Stimulated activated CD8-positive, alpha-beta memory T cell treated with anti-CD3 and anti-CD28 coated beads, Interleukin-4, amount 100 ng/mL, for 1 hour (primary cell): ENCODE results near the gene TVP23A.
A peak's percentile ranks its signal among the peaks of the same experiment; 100 is the strongest.
"Not testable (repeated sequence)": the region's sequence is repeated elsewhere in the genome, so short reads cannot be mapped to it uniquely, and the experiment has no call there.

ENCODE experiments used
- DNase-seq, 2 donors: peaks; one replicate each; pipeline ENCODE4 v3.0.0-alpha.2; 2020; ENCODE audit warnings: low read depth in 2 of 2, low spot score in 1 of 2

TVP23A gene

DNA sequence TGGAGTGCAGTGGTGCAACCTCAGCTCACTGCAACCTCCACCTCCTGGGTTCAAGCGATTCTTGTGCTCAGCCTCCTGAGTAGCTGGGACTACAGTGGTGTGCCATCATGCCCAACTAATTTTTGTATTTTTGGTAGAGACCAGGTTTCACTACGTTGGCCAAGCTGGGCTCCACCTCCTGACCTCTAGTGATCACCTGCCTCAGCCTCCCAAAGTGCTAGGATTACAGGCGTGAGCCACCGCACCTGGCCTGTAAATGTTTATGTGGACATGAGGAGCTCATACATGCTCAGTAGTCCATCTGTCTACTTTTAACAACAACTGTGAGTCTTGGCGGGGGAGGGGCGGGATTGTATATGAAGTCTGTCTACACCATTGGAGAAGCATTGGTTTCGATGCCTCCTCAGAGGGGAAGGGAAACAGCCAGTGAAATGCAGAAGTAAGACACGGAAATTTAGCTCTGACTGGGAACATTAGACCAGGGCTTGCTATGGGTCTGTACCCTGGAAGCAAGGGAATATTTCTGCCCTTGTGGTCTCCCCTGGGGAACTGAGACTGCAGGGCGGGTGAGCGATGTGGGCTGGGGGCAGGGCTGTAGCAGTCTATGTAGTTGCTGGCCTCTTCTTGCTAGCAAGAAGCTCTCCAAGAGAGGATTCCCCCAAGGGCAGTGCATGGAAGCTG, 65.6 kb downstream of the TVP23A start:
- no peak for DNase-seq

DNA sequence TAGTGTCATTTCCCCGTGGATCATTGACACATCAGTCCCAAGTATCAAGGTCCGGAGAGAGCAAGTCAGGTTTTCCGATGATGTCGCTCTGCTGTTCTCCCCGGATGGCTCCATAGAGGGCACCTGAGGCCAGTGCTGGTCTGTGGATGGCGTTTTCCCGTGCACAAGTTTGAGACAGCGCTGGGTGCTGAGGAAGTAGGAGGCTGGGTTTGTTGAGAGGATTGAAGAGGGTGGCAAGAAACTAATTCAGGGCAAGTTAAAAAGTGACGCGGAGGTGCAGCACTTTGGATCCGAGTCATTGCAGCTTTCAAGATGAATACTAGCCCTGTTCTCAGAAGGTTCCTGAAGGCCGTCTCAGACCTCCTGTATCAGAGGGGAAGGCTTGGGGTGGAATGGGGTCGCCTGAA, 67.3 kb downstream of the TVP23A start:
- DNase-seq, result no peak

DNA sequence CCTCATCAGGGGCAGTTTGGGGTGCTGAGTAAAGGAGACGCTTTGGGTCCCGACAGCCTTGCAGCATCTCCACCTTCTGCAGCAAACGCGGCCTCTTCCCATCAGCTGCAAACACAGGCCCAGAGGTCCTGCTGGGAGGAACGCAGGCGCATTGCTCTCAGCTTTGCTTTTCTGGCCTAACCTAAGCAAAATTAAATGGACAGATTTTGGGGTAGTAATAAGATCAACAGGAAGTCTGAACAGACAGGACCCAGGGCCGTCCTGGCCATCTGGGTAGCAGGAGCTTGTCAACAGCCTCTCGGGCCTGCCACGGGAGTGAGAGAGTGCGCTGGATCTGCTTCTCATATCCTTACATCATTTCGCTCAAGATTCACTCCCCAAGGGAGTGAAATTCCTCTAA, 67.8 kb downstream of the TVP23A start:
- DNase-seq, result no peak

DNA sequence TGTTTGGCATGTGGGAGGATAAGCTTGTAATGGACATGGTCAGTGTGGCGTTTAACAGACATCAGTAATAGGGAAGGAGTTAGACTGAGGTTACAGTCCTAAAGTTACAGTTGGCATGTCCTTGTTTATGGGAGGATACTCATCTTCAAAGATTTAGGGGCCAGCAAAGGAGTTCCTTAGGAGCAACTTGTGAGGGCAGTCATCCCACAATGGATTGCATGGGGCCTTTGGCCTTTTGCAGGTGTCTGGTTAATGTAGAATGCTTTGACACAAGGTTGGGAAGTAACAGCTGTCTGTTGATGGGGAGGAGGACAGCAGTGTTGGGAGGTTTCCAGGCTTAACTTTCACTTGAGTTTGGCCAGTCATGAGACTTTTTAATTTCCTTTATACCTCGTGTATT, 72.8 kb downstream of the TVP23A start:
- DNase-seq, result no peak

GRCh38 chr16:10744370-10745030, 74.1 kb downstream of the TVP23A start:
- DNase-seq, result no peak

DNA sequence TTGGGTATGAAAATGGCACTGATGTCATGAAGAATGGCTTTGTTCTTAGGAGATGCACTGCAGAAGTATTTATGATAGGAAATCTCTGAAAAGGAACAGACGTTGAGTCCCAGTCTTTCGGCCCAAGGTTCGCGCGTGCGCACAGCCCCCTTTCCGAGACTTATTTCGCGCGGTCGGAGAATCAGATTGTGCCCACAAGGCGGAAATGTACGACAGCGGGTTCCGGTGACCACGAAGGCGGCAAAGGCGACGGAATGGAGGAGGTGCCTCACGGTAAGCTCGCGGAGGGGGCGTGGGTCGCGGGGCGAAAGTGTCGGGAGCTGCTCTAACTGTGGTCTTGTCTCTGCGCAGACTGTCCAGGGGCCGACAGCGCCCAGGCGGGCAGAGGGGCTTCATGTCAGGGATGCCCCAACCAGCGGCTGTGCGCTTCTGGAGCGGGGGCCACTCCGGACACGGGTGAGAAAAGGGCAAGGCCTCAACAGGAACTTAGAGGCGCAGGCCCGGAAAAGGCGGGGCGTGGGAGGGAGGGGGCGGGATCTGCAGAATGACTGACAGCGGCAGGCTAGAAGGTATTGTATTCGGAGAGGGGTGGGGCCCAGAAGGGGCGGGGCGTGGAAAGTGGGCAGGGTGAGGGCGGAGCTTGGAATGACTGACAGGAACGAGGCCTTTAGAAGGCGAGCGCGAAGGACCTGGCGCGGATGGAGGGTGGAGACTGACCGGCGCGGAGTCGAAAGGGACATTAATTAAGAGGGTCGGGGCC, 74.8 kb downstream of the TVP23A start, which contains the start of gene NUBP1:
NUBP1 (plus strand) TSS at position 233 of the 760 bp plus-strand sequence; CDS start at position 255, 22 bp downstream.
- peak; percentile 98 to 100 for DNase-seq

- no peak for DNase-seq
Observed at GRCh38 chr16:10743227-10743609, 75.4 kb downstream of the TVP23A start.

DNA sequence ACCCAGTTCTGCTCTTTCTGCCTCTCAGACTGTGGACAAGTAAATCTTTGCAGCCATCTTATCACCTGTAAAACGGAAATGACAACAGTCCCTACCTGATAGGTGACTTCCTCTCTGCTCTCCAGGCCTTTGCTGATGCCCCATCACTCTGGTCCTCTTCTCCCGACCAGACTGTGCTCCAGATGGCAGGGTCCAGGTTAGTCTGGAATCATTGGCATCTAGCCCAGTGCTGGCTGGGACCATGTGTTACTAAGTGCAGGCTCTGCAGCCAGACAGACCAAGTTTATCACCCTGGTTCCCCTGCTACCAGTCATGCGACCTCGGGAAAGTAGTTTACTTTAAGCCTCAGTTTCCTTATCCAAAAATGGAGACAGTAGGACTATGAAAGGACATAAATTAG, 76.8 kb downstream of the TVP23A start:
- DNase-seq, result no peak

DNA sequence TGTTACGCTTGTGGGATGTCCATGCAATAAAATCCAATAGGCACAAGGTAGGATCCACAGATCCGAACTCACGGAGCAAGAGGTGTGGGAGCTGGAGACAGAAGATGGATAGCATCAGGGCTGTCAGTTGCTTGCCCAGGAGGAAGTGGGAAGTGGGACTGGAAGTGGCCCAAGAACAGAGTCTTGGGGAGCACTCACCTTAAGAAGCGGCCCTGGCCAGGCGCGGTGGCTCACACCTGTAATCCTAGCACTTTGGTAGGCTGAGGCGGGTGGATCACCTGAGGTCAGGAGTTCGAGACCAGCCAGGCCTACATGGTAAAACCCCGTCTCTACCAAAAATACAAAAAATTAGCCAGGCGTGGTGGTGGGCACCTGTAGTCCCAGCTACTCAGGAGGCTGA, 77.3 kb downstream of the TVP23A start:
- DNase-seq, result not testable (repeated sequence)

- DNase-seq, result no peak
Observed at GRCh38 chr16:10740845-10741208, 77.8 kb downstream of the TVP23A start.

DNA sequence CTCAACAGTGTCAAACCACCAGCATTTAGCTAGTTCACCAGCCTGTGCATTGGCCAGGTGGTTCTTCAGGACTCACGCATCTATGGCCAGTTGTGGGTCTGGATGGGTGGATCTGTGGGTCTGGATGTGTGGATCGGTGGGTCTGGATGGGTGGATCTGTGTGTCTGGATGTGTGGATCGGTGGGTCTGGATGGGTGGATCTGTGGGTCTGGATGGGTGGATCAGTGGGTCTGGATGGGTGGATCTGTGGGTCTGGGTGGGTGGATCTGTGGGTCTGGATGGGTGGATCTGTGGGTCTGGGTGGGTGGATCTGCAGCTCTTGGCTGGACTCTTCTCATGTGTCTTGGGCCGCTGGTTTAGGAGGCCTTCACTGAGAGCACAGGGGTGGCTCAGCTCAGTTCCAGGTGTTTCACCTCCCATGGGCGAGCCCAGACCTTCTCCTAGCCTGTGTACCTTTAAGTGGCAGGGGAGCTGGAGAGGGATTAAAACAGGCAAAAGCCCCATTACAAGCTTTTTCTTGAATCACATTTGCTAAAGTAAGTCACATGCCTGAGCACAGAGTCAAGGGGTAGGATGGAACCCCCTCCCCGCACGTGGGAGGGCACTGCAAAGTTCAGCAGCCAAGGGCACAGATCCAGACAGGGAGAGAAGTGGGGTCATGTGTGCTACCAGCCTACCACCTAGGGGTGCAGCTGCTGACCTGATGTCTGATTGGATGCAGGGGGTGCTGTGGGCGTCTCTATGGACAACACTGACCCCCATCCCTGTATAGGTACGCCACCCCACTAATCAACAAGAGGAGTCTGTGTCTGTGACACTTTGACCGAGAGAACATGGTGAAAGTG, 78.4 kb downstream of the TVP23A start:
- no peak for DNase-seq

DNA sequence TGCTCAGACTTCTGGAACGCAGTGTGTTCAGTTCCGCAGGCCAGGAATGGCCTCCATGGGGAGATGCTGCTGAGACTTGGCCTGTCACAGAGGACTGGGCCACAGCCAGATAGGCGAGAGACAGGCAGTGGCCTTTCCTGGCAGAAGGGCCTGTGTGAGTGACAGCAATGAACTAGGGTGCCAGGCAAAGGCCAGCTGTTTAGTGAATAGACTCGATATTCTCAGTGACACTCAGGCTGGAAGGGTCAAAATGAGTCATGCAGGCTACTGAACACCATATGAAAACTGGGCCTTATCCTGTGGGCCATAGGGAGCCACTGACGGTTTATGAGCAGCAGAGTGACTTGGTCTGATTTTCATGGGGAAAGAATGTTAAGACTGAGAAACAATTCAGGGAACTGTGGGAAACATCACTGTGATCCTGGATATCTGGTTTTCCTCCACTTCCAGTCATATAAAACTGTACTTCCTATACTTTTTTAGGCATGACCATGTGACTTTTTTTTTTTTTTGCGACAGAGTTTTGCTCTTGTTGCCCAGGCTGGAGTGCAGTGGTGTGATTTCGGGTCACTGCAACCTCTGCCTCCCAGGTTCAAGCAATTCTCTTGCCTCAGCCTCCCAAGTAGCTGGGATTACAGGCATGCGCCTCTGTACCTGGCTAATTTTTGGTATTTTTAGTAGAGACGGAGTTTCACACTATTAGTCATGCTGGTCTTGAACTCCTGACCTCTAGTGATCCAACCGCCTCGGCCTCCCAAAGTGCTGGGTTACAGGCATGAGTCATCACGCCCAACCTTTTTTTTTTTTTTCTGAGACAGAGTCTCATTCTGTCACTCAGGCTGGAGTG, 80.1 kb downstream of the TVP23A start:
- no peak for DNase-seq

- DNase-seq, result peak; percentile 22 to 41
Observed at GRCh38 chr16:10737068-10737625, 81.4 kb downstream of the TVP23A start.

DNA sequence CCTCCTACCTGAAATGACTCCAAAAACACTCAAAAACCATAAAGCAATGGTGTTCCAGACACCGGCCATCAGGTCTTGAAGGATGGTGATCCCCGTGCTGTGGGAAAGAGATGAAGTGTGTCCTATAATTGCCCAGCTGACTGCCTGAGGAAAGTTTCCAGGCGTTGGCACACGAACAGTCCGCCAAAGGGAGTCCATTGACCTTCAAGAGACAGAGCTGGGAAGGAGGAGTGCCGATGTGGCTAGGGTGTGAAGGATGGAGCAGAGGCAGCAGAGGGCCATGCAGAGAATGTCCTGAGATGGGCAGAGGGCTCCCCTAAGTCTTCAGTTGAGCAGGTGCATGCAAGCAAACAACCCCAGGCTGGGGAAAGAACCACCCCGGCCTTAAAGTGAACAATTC, 86.8 kb downstream of the TVP23A start:
- no peak for DNase-seq

GRCh38 chr16:10729104-10730048, 89.2 kb downstream of the TVP23A start:
- no peak for DNase-seq

DNA sequence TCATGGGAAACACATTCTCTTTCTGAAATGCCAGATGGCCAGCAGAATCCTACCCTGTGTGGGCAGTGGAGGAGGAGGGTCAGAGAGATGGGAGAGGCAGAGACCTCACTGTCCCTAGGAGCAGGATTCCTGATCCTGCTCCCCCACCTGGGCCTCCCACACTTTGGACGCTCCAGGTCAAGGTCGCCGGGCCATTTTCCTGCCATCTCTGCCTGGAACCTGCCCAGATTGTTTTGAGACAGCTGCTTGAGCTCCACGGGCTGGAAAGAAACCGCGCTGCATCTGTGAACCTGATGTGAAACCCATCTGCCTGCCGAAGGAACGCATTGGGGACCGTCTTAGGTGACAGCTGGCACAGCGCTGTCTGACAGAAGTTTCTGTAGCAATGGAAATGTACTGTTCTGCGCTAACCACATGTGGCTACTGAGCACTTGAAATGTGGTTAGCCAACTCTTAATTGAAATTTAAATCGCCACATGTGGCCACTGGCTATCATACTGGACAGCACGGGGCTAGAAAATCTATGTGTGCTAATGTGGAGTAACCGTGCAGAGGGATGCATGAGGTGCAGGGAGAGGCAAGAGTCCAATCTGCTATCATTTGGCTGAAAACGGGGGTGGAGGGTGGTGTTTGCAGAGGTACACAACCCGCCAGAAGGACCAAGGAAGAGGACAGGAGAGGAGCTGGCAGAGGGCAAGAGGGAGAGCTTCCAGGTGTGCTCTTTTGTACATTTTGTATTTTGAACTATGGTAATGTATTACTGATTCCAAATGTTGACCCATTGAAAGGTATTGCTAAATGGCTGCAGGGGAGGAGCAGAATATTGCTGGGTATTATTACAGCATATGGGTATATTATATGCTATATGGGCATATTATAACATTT, 90.3 kb downstream of the TVP23A start:
- no peak for DNase-seq
